HG03159 (cell line): Measurements from ENCODE around the gene SEPTIN7.

Experiments used
- ATAC-seq: cut with Tn5 transposase; IDR thresholded peaks from one replicate; pipeline ENCODE4 v1.9.1; 2021; ENCODE audit warnings: mild to moderate bottlenecking, moderate library complexity; ENCODE audit not compliant: unreplicated experiment

SEPTIN7 gene

DNA sequence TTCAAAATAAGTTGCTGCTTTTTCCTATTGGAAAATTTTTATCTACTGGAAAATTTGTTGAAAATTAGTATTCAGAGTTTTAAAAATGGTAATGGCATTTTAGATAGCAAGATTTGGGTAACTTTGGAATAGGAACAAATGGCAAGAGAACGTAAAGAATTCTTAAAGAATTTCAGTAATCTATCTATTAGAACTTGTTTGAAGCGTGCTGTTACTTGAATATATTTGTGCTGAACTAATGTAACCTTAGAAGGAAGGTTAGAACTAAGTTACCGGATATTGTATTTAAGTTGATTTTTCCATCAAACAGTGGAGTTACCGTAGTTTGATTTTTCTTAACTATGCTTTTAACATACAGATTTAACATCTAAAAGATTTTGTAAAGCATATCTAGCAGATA is 25.9 kb downstream of the SEPTIN7 start:
- ATAC-seq, result no peak

DNA sequence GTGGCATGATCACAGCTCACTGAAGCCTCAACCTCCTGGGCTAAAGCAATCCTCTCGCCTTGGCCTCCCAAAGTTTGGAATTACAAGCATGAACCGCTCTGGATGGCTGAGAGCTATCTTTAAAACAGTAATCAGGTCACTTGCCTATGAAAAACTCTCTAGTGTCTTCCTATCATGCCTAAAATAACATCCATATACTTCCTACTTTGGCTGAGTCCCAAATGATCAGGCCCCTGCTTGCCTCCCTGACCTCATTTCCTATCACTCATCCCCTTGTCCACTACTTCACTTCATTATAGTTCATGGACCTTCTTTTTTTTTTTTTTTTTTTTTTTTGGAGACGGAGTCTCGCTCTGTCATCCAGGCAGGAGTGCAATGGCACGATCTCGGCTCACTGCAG is 28.0 kb downstream of the SEPTIN7 start:
- ATAC-seq, result no peak

DNA sequence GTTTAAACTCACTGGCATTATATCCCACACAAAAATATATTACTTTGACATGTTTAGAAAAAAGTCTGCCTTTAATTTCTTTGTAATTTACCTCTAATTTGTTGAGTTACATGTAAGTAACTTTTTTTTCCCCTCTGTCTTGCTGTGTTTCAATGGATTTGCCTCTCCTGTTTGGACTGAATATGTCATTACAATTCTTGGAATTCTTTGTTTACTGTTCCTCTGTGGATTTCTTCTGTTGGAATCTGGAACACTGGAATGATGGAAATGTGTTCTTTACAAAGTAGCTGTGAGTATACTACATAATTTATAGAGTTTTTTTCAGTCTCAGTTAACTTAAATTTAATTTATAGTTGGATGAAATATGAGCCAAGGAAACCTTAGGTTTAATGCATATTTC is 30.4 kb downstream of the SEPTIN7 start:
- ATAC-seq, result no peak

DNA sequence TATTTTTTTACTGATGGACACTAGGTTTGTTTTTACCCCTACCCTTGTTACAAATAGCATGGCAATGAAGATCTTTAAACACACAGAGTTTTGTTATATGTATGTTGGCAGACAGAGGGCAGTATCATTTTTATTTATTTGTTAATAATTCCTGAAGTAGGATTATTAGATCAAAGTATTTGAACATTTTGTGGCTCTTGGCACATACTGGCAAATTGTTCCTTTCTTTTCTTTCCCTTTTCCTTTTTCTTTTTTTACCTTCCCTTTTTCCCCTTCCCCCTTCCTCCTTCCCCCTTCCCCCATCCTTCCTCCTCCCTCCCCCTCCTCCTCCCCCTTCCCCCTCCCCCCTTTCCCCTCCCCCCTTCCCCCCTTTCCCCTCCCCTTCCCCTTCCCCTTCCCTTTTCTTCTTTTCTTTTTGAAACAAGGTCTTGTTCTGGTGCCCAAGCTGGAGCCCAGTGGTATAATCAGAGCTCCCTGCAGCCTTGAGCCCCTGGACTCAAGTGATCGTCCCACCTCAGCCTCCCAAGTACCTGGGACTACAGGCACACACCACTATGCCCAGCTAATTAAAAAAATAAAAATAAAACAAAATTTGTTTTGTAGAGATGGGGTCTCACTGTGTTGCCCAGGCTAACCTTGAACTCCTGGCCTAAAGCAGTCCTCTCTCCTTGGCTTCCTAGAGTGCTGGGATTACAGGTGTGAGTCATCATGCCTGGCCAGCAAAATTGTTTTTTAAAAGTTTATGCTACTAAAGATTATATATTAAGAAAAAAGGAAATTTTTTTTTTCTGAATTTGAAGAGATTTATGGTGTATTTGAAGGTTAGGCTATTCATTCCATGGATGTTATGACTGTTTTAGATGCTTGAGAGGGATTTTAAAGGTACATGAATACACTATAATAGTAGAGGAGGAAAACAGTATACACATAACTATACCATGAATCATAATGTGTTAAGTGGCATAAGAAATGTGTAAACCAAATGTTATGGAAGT is 39.3 kb downstream of the SEPTIN7 start:
- ATAC-seq, result no peak

DNA sequence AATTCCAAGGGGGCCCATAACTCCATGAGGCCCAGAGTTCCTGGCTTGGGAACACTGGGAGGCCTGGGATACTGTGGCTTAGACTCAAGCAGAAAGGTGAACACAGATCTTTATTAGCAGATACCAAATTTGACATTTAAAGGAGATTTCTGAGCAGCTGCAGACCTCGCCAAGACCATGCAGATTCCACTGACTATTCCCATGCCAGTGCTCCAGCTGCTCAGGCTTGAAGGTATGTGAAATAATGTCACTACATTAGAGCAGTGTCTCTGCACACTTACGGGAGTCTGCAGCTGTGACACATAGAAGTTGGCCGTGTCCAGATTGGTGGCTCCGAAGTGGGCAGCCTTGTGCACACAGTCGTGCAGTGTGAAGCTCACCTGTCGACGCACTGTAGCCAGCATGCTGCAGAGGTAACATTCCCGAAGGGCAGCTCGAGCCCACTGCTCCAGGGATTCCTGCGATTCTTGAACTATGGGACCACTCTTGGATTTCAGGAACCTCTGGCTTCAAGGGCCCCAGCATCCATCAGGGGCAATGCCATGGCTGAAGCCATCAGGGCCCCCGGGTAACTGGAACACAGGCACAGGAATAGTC is 46.1 kb downstream of the SEPTIN7 start:
- ATAC-seq, result no peak

DNA sequence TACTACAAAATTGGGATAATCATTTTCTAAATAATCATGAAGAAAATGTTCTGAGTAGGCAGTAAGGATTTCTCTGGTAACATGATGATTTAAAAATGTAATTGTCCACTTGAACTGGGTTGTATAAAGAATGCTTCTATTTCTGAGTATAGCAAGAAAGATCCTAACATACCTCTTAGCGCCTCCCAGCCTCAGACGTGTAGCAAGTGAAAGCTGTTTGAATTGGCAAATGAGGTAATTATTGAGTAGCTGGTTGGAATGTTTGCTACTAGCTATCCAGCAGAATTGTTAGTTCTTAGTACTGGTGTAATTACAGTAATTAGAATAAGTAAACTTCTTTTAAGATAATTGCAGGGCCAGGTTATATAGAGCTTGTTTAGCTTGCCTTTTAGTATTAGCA is 47.9 kb downstream of the SEPTIN7 start:
- ATAC-seq, result no peak

DNA sequence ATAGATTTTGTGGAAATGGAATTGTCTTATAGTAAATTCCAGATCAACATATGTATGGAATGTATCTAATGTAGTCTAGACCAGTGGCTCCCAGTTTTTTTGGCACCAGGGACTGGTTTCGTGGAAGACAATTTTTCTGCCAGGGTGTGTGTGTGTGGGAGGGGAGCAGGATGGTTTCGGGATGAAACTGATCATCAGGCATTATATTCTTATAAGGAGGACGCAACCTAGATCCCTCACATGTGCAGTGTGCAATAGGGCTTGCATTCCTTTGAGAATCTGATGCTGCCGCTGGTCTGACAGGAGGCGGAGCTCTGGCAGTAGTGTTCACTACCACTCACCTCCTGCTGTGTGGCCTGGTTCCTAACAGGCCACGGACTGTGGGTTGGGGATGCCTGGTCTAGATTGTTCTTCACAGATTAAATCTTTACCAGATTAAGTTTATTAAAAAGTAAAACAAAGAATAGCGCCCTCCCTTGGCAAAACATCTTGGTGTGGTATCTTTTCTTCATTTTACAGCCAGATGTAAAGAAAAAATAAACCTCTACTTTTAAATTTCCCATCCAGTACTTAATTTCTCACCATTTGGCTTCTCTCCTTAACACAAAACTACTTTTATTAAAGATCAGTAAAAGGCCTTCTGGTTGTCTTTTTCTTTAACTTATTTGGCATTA is 48.4 kb downstream of the SEPTIN7 start:
- ATAC-seq, result no peak

DNA sequence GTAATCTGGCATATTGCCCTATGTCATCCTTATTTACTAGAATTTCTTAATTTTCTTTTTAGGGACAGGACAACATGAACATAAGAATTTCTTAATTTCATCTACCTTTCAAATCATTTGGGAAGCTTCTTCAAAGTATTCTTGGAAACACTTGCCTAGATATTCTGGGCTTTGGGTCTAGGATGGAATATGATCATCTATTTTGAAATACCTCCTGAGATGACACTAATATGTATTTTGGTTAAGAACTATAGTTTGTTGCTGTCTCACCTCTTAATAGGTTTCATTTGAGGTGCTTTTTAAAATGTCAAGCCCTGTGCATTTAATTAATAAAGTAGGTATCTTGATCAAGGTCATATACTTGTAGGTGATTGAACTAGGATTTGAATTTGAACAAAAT is 49.1 kb downstream of the SEPTIN7 start:
- ATAC-seq, result no peak
